TTC549 (cell line): ENCODE measurements around the gene LY6G6F.
"Not testable (repeated sequence)": the region's sequence is repeated elsewhere in the genome, so short reads cannot be mapped to it uniquely, and the experiment has no call there.

Source experiments
- FAIRE-seq: peaks from 2 replicates; lab custom pipeline; 2012; peaks lifted over from hg19 to GRCh38; lab: Jason Lieb, UNC

The LY6G6F gene

GRCh38 chr6:31702819-31703716 is 3.6 kb upstream of the LY6G6F start, which contains the start of gene ABHD16A:
TSS of gene ABHD16A (minus strand) at chr6:31703324. CDS start at chr6:31703281, 43 bp downstream.
- FAIRE-seq, result peak; percentile 69

GRCh38 chr6:31705931-31706330 is 735 bp upstream of the LY6G6F start:
- no peak for FAIRE-seq

GRCh38 chr6:31707701-31708100 is 1.0 kb downstream of the LY6G6F start:
- no peak for FAIRE-seq

GRCh38 chr6:31708224-31708623 is 1.6 kb downstream of the LY6G6F start:
- FAIRE-seq, result no peak

GRCh38 chr6:31709157-31709556 is 2.5 kb downstream of the LY6G6F start:
- FAIRE-seq, result not testable (repeated sequence)

GRCh38 chr6:31710523-31711219 is 4.0 kb downstream of the LY6G6F start:
- no peak for FAIRE-seq

GRCh38 chr6:31711233-31711632 is 4.6 kb downstream of the LY6G6F start:
- no peak for FAIRE-seq

GRCh38 chr6:31712296-31712695 is 5.6 kb downstream of the LY6G6F start:
- FAIRE-seq, result no peak

GRCh38 chr6:31713465-31713864 is 6.8 kb downstream of the LY6G6F start:
- no peak for FAIRE-seq

- no peak for FAIRE-seq
These were observed 7.5 kb downstream of the LY6G6F start for GRCh38 chr6:31713991-31714684.

GRCh38 chr6:31715022-31715958 is 8.6 kb downstream of the LY6G6F start, which contains the start of gene LY6G6D:
TSS of gene LY6G6D (plus strand) at chr6:31715348. CDS start at chr6:31715356, 8 bp downstream.
- FAIRE-seq, result no peak

GRCh38 chr6:31717499-31718222 is 11.0 kb downstream of the LY6G6F start:
- FAIRE-seq, result no peak

GRCh38 chr6:31718265-31718664 is 11.6 kb downstream of the LY6G6F start:
- no peak for FAIRE-seq

GRCh38 chr6:31719001-31719400 is 12.3 kb downstream of the LY6G6F start:
- no peak for FAIRE-seq

- FAIRE-seq, result no peak
These were observed 13.6 kb downstream of the LY6G6F start for GRCh38 chr6:31720196-31720770.

GRCh38 chr6:31721351-31722020 is 14.8 kb downstream of the LY6G6F start, which contains the start of gene LY6G6C:
TSS of gene LY6G6C (minus strand) at chr6:31721746. CDS start at chr6:31721679, 67 bp downstream.
- FAIRE-seq, result no peak

- FAIRE-seq, result no peak
These were observed 15.5 kb downstream of the LY6G6F start for GRCh38 chr6:31722173-31722572.

GRCh38 chr6:31723245-31723979 is 16.7 kb downstream of the LY6G6F start, which contains the start of gene MPIG6B:
TSS of gene MPIG6B (plus strand) at chr6:31723373. CDS start at chr6:31723384, 11 bp downstream.
- FAIRE-seq, result no peak
